ENCODE data around the gene NPW.

The NPW gene

GRCh38 chr16:2053897-2054296 is 34.3 kb downstream of the NPW start:
- no peak for DNase-seq (ENCODE audit: low read depth, low spot score)

GRCh38 chr16:2054543-2055245 is 35.1 kb downstream of the NPW start:
- no peak for DNase-seq (ENCODE audit: low read depth, low spot score)

- no peak for DNase-seq (ENCODE audit: low read depth, low spot score)
Measured at GRCh38 chr16:2056077-2056476, 36.5 kb downstream of the NPW start.

- DNase-seq (ENCODE audit: low read depth, low spot score): no peak
Measured at GRCh38 chr16:2056681-2057407, 37.3 kb downstream of the NPW start.

- no peak for DNase-seq (ENCODE audit: low read depth, low spot score)
Measured at GRCh38 chr16:2057438-2057837, 37.9 kb downstream of the NPW start.

GRCh38 chr16:2058420-2058819 is 38.8 kb downstream of the NPW start:
- no peak for DNase-seq (ENCODE audit: low read depth, low spot score)

GRCh38 chr16:2058872-2059271 is 39.3 kb downstream of the NPW start:
- DNase-seq (ENCODE audit: low read depth, low spot score): no peak

GRCh38 chr16:2060346-2060745 is 40.8 kb downstream of the NPW start:
- DNase-seq (ENCODE audit: low read depth, low spot score): no peak

GRCh38 chr16:2061023-2061422 is 41.4 kb downstream of the NPW start:
- no peak for DNase-seq (ENCODE audit: low read depth, low spot score)

- DNase-seq (ENCODE audit: low read depth, low spot score): no peak
Measured at GRCh38 chr16:2061526-2061925, 41.9 kb downstream of the NPW start.

- DNase-seq (ENCODE audit: low read depth, low spot score): no peak
Measured at GRCh38 chr16:2062801-2063200, 43.2 kb downstream of the NPW start.

- DNase-seq (ENCODE audit: low read depth, low spot score): no peak
Measured at GRCh38 chr16:2063861-2064260, 44.3 kb downstream of the NPW start.

GRCh38 chr16:2064368-2064945 is 44.9 kb downstream of the NPW start:
- DNase-seq (ENCODE audit: low read depth, low spot score): no peak

GRCh38 chr16:2066139-2066538 is 46.6 kb downstream of the NPW start:
- no peak for DNase-seq (ENCODE audit: low read depth, low spot score)

Measured in activated naive CD8-positive, alpha-beta T cell treated with anti-CD3 and anti-CD28 coated beads, Interleukin-2, amount 50 U/mL, for 16 hours (primary cell).